T-cell (primary cell): ENCODE data around the gene OAF. TPM values are rescaled to one million over a fixed set of nuclear protein-coding genes. Genes with fewer than 3 reads are reported as not detected.

Experiments
- ATAC-seq, 4 experiments: fragments of 200-7000 bp in 3 of 4; fragments of 150-1000 bp in 1 of 4; cut with Tn5 transposase; replicated peaks in 1 of 4; 1 replicate in 3 of 4; 2 replicates in 1 of 4; pipeline ENCODE4 v1.10.0; 2021; ENCODE audit warnings: moderate library complexity in 3 of 4, mild to moderate bottlenecking in 2 of 4, moderate number of reproducible peaks in 1 of 4
- CTCF ChIA-PET, 2 donors: fragments of 300-600 bp; sonication (Branson Sonifier 250); formaldehyde crosslinking; loops; one replicate each; lab custom pipeline; 2022; ENCODE audit warnings: antibody characterized with exemption in 2 of 2; lab: Charles Lee
- POLR2A ChIA-PET, 2 donors: fragments of 300-600 bp; sonication (Branson Sonifier 250); formaldehyde crosslinking; loops; one replicate each; lab custom pipeline; 2022; ENCODE audit warnings: antibody characterized with exemption in 2 of 2; lab: Charles Lee
- DNase-seq, 35 experiments: peaks; one replicate each; pipeline versions ENCODE4 v3.0.0 to v3.0.0-alpha.2; 2013 to 2023
- H3K27ac ChIP-seq: one replicate; pipeline ENCODE4 v1.5.1; 2013; ENCODE audit warnings: low read length
- H3K27me3 ChIP-seq, 2 experiments: replicated peaks in 1 of 2; 1 replicate in 1 of 2; 2 replicates in 1 of 2; pipeline versions ENCODE4 v1.6.1 to v1.7.0; 2013; ENCODE audit warnings: low read length in 1 of 2, mixed read lengths in 1 of 2; ENCODE audit not compliant: control insufficient read depth in 2 of 2, insufficient read depth in 2 of 2; ENCODE audit errors: extremely low read depth in 1 of 2
- H3K36me3 ChIP-seq, 2 donors: 1 replicate in 1 of 2; 2 replicates in 1 of 2; pipeline versions ENCODE4 v1.6.1 to v1.7.0; 2013; ENCODE audit warnings: low read length in 1 of 2; ENCODE audit not compliant: control insufficient read depth in 2 of 2, insufficient read depth in 1 of 2; ENCODE audit errors: extremely low read depth in 1 of 2
- H3K4me1 ChIP-seq, 2 experiments: 1 replicate in 1 of 2; 2 replicates in 1 of 2; pipeline versions ENCODE4 v1.6.1 to v1.7.0; 2013; ENCODE audit warnings: low read length in 2 of 2, mixed read lengths in 1 of 2; ENCODE audit not compliant: insufficient read depth in 2 of 2, control insufficient read depth in 1 of 2; ENCODE audit errors: extremely low read depth in 1 of 2
- H3K4me3 ChIP-seq, 2 donors: 1 replicate in 1 of 2; 2 replicates in 1 of 2; pipeline versions ENCODE4 v1.5.1 to v1.7.0; 2013; ENCODE audit warnings: mild to moderate bottlenecking in 2 of 2, low read length in 1 of 2, moderate library complexity in 1 of 2; ENCODE audit not compliant: control insufficient read depth in 1 of 2; ENCODE audit errors: extremely low read depth in 1 of 2
- H3K9me3 ChIP-seq: 2 replicates; pipeline ENCODE4 v1.7.0; 2013
- H3K27ac Mint-ChIP-seq, 2 donors: one replicate each; pipeline ENCODE4 v1.8.0; 2020 to 2021; ENCODE audit warnings: mild to moderate bottlenecking in 2 of 2, mixed read lengths in 2 of 2
- H3K27me3 Mint-ChIP-seq, 2 donors: one replicate each; pipeline ENCODE4 v1.8.0; 2021 to 2022; ENCODE audit warnings: mixed read lengths in 2 of 2
- H3K36me3 Mint-ChIP-seq: one replicate; pipeline ENCODE4 v1.8.0; 2021; ENCODE audit warnings: mixed read lengths
- H3K4me1 Mint-ChIP-seq, 3 donors: one replicate each; pipeline ENCODE4 v1.8.0; 2020 to 2022; ENCODE audit warnings: mixed read lengths in 3 of 3, mild to moderate bottlenecking in 1 of 3
- H3K4me3 Mint-ChIP-seq, 3 donors: one replicate each; pipeline ENCODE4 v1.8.0; 2020 to 2022; ENCODE audit warnings: mild to moderate bottlenecking in 3 of 3, mixed read lengths in 3 of 3, moderate library complexity in 3 of 3
- H3K9me3 Mint-ChIP-seq, 3 donors: one replicate each; pipeline ENCODE4 v1.8.0; 2020 to 2022; ENCODE audit warnings: mixed read lengths in 3 of 3
- WGBS: methylation state at CpG from one replicate; pipeline ENCODE4 v1.1.5; 2013; ENCODE audit warnings: missing lambda C conversion rate; ENCODE audit not compliant: insufficient coverage; 5-methylcytosine and 5-hydroxymethylcytosine counted together
- total RNA-seq, 35 experiments: library from RNA in 6 of 35; stranded (reverse) in 6 of 35; fragments of 120-200 nt in 1 of 35; gene quantifications; one replicate each; pipeline versions ENCODE4 v1.2.1 to v1.2.4 and lab custom pipeline; 2013 to 2026

OAF gene
- total RNA-seq, 5 donors from 2014 or later (not counting 1 experiment from before 2014, with no cell fraction given), result 3.2 to 6.0 (median 4.0) TPM

GRCh38 chr11:120196826-120197225 lies 14.0 kb upstream of the OAF start:
- no peaks in the 10 kb centered on the region for H3K36me3 Mint-ChIP-seq
- no peak overlapping the region for H3K4me3 ChIP-seq
- H3K9me3 Mint-ChIP-seq, result no peaks in the 10 kb centered on the region
- H3K27ac Mint-ChIP-seq, result no peak overlapping the region
- no peak overlapping the region for H3K4me3 Mint-ChIP-seq
- H3K9me3 ChIP-seq, result no peaks in the 10 kb centered on the region
- H3K27ac ChIP-seq, result no peak overlapping the region
- no peak for ATAC-seq
- CTCF ChIA-PET, result no interaction called here
- H3K4me1 Mint-ChIP-seq, result no peaks in the 10 kb centered on the region
- H3K4me1 ChIP-seq, result no peaks in the 10 kb centered on the region
- POLR2A ChIA-PET, result no interaction called here
- peaks cover 14 to 29% of the 10 kb centered on the region in 2 donors for H3K27me3 Mint-ChIP-seq
- H3K27me3 ChIP-seq, result peaks cover 0 to 37% of the 10 kb centered on the region in 2 experiments
- 47% methylated on average over 5 of the region's 6 CpGs for WGBS
- H3K36me3 ChIP-seq, result no peaks in the 10 kb centered on the region
- DNase-seq, result no peak

- H3K4me1 Mint-ChIP-seq, result no peaks in the 10 kb centered on the region
- POLR2A ChIA-PET, result no interaction called here
Observed at GRCh38 chr11:120197251-120197891, 13.5 kb upstream of the OAF start.

GRCh38 chr11:120197977-120198376 lies 12.9 kb upstream of the OAF start:
- Histone ChIP-seq H3K4me1 (no peaks in the 10 kb centered on the region), H3K27ac (no peak overlapping the region), H3K36me3 (no peaks in the 10 kb centered on the region), H3K9me3 (no peaks in the 10 kb centered on the region), H3K4me3 (no peak overlapping the region), H3K27me3 (peaks cover 0 to 34% of the 10 kb centered on the region in 2 experiments)
- DNase-seq (no peak), ATAC-seq (no peak)
- H3K4me3 Mint-ChIP-seq, result no peak overlapping the region
- H3K36me3 Mint-ChIP-seq, result no peaks in the 10 kb centered on the region
- H3K27me3 Mint-ChIP-seq, result peaks cover 15 to 29% of the 10 kb centered on the region in 2 donors
- no peaks in the 10 kb centered on the region for H3K4me1 Mint-ChIP-seq
- ChIA-PET CTCF (no interaction called here), POLR2A (no interaction called here)
- 76% methylated on average over 6 of the region's 9 CpGs for WGBS
- H3K27ac Mint-ChIP-seq, result no peak overlapping the region
- H3K9me3 Mint-ChIP-seq, result no peaks in the 10 kb centered on the region

More at GRCh38 chr11:120197251-120197891, 13.5 kb upstream of the OAF start:
- ATAC-seq (no peak), DNase-seq (no peak)
- no peaks in the 10 kb centered on the region for H3K4me1 ChIP-seq
- Mint-ChIP-seq H3K4me3 (no peak overlapping the region), H3K36me3 (no peaks in the 10 kb centered on the region), H3K27me3 (peaks cover 14 to 29% of the 10 kb centered on the region in 2 donors), H3K9me3 (no peaks in the 10 kb centered on the region), H3K27ac (no peak overlapping the region)
- CTCF ChIA-PET, result no interaction called here
- no peaks in the 10 kb centered on the region for H3K9me3 ChIP-seq
- H3K27ac ChIP-seq, result no peak overlapping the region
- WGBS, result 87% methylated on average over 3 of the region's 14 CpGs
- H3K27me3 ChIP-seq, result peaks cover 0 to 34% of the 10 kb centered on the region in 2 experiments
- H3K36me3 ChIP-seq, result no peaks in the 10 kb centered on the region
- no peak overlapping the region for H3K4me3 ChIP-seq

- peaks cover 17 to 29% of the 10 kb centered on the region in 2 donors for H3K27me3 Mint-ChIP-seq
- no peaks in the 10 kb centered on the region for H3K9me3 Mint-ChIP-seq
- H3K27ac Mint-ChIP-seq, result no peak overlapping the region
- no peaks in the 10 kb centered on the region for H3K9me3 ChIP-seq
- no peaks in the 10 kb centered on the region for H3K36me3 Mint-ChIP-seq
- 68% methylated on average over 4 of the region's 5 CpGs for WGBS
- ChIA-PET POLR2A (no interaction called here), CTCF (no interaction called here)
- no peak overlapping the region for H3K27ac ChIP-seq
- H3K27me3 ChIP-seq, result peaks cover 0 to 34% of the 10 kb centered on the region in 2 experiments
- no peaks in the 10 kb centered on the region for H3K36me3 ChIP-seq
- no peak overlapping the region for H3K4me3 Mint-ChIP-seq
- H3K4me1 Mint-ChIP-seq, result no peaks in the 10 kb centered on the region
- no peak for ATAC-seq
- H3K4me3 ChIP-seq, result no peak overlapping the region
- no peaks in the 10 kb centered on the region for H3K4me1 ChIP-seq
- no peak for DNase-seq
Observed at GRCh38 chr11:120198403-120198786, 12.4 kb upstream of the OAF start.

GRCh38 chr11:120198787-120199469 lies 11.9 kb upstream of the OAF start:
- H3K27me3 Mint-ChIP-seq, result peaks cover 17 to 29% of the 10 kb centered on the region in 2 donors
- DNase-seq (no peak), ATAC-seq (no peak)
- Histone ChIP-seq H3K27me3 (peaks cover 0 to 32% of the 10 kb centered on the region in 2 experiments), H3K27ac (no peak overlapping the region), H3K4me3 (no peak overlapping the region), H3K4me1 (no peaks in the 10 kb centered on the region), H3K9me3 (no peaks in the 10 kb centered on the region), H3K36me3 (no peaks in the 10 kb centered on the region)
- H3K4me1 Mint-ChIP-seq, result no peaks in the 10 kb centered on the region
- 94% methylated on average over 6 of the region's 9 CpGs for WGBS
- no peaks in the 10 kb centered on the region for H3K9me3 Mint-ChIP-seq
- no peak overlapping the region for H3K4me3 Mint-ChIP-seq
- ChIA-PET POLR2A (no interaction called here), CTCF (no interaction called here)
- no peaks in the 10 kb centered on the region for H3K36me3 Mint-ChIP-seq
- H3K27ac Mint-ChIP-seq, result no peak overlapping the region

- DNase-seq, result no peak
- Mint-ChIP-seq H3K4me1 (no peaks in the 10 kb centered on the region), H3K9me3 (no peaks in the 10 kb centered on the region), H3K27me3 (peaks cover 22 to 29% of the 10 kb centered on the region in 2 donors), H3K27ac (no peak overlapping the region), H3K4me3 (no peak overlapping the region), H3K36me3 (no peaks in the 10 kb centered on the region)
- Histone ChIP-seq H3K27me3 (peaks cover 0 to 37% of the 10 kb centered on the region in 2 experiments), H3K9me3 (no peaks in the 10 kb centered on the region), H3K36me3 (no peaks in the 10 kb centered on the region), H3K27ac (no peak overlapping the region), H3K4me3 (no peak overlapping the region), H3K4me1 (no peaks in the 10 kb centered on the region)
- ChIA-PET POLR2A (no interaction called here), CTCF (no interaction called here)
- WGBS, result 88% methylated on average over 5 of the region's 9 CpGs
- ATAC-seq, result no peak
Observed at GRCh38 chr11:120199613-120200012, 11.2 kb upstream of the OAF start.
